NT2/D1 (cell line): Measurements from ENCODE around the gene SHMT1.

ENCODE experiments used
- YY1 ChIP-seq: IDR thresholded peaks from 2 replicates; pipeline ENCODE4 v1.6.1; 2011; ENCODE audit not compliant: insufficient read length, insufficient read depth
- ZNF274 ChIP-seq: IDR thresholded peaks from 2 replicates; pipeline ENCODE4 v1.6.1; 2011; ENCODE audit warnings: mild to moderate bottlenecking, low read depth, low read length

DNA sequence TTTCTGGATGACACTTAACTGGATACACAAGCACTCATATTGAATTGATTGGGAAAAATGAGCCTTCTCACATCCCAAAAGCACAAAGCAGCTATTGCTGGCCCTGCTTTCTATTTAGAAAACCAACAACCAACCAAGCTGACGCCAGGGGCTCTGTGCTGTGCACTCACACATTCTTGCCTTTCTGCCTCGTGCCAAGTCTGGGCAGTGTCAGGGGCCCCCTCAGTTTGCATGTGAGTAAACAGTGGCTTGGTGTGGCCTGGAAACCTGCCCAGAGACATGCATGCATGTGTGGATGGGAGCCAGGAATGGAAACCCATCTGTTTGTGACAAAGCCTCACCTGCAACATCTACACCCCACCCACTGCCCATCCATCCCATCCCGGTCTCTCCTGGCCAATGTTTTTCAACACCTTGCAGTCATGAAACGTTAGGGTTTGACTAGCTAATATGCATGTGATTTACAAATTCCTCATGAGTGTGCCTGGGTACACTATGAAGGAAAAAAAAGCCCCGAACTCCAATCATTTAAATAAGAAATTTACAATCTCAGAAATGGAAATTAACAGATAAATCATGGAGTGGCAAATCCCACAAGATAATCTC is 82.5 kb downstream of the SHMT1 start:
- no peak for TF ChIP-seq ZNF274
- TF ChIP-seq YY1, result no peak
